ENCODE measurements around the gene ADGRB3. TPM values are rescaled to one million over a fixed set of nuclear protein-coding genes. Genes with fewer than 3 reads are reported as not detected.
"Not testable (repeated sequence)": the region's sequence is repeated elsewhere in the genome, so short reads cannot be mapped to it uniquely, and the experiment has no call there.

The ADGRB3 gene
- total RNA-seq, 2 donors from 2014 or later, result not detected

DNA sequence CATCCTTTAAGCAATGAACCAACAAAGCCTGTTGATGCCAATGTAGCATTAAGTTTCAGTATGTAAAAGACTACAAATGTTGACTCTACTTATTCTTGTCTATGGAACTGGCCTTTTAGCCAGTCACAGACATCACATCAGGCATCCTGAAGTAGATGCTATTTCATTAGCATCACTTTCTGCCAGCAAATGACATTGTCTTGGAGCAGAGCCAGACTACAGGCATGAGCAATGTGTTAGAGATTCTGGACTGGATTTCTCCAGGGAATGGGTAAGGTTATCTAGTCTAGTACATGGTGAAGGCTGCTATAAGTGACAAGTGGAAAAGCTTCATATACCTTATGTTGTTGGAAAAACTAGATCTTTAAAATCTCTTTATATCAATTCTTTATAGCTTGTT, 142.9 kb downstream of the ADGRB3 start:
- ATAC-seq (no peak), DNase-seq (ENCODE audit: low spot score) (no peak)
- Mint-ChIP-seq H3K36me3 (no peaks in the 10 kb centered on the region), H3K27me3 (no peaks in the 10 kb centered on the region), H3K4me1 (ENCODE audit: low read depth in 2 of 2) (no peaks in the 10 kb centered on the region), H3K27ac (no peak overlapping the region), H3K4me3 (no peak overlapping the region), H3K9me3 (peaks cover 2% of the 10 kb centered on the region)

DNA sequence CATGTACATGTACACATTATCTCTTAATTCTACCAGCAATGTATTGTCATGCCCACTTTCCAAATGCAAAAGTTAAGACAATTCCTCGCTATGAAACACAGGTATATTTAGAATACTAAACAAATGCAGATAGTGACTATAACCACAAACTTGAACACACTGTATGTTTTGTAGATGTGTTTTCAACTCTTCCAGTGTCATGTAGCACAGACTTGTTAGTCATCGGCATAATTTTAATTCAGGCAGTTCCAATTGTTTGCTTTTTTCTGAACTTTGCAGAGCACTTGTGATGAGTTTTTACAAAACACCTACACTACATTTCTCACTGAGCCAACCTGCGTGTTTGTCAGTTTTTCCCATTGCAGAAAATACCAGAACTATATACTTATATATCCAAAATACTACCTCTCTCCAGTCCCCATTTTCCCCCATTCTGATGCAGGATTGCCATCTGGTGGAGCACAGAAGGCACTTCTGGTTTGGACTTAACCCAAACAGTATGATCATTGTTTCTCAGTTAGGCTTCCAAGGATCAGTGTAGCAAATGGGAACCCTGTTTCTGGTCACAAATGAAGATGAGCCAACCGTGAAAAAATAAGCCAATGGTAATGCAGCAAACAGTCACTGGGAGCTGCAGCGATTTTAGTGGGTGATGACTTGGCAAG, 143.4 kb downstream of the ADGRB3 start:
- DNase-seq (ENCODE audit: low spot score) (no peak), ATAC-seq (no peak)
- Mint-ChIP-seq H3K27ac (no peak overlapping the region), H3K4me3 (no peak overlapping the region), H3K9me3 (peaks cover 2% of the 10 kb centered on the region), H3K4me1 (ENCODE audit: low read depth in 2 of 2) (no peaks in the 10 kb centered on the region), H3K27me3 (no peaks in the 10 kb centered on the region), H3K36me3 (no peaks in the 10 kb centered on the region)

DNA sequence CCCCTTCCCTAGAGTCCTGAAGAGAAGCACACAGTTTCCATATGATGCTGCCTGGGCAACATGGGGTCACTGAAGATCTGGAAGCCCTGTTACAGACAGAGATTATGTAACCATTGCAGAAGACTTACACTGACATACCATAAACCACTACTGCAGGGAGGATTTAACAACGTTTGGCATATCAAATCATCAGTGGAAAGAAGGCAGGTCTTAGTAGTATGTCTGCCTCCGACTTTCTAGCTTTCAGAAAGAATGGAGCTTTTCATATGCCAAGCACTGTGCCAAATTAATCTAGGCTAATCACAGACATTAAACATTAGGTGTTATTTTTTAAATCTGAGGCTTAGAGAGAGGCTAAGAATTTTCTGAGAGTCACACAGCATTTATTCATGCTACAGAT, 144.3 kb downstream of the ADGRB3 start:
- no peaks in the 10 kb centered on the region for H3K4me1 Mint-ChIP-seq (ENCODE audit: low read depth in 2 of 2)
- no peak overlapping the region for H3K4me3 Mint-ChIP-seq
- no peak for DNase-seq (ENCODE audit: low spot score)
- no peaks in the 10 kb centered on the region for H3K27me3 Mint-ChIP-seq
- H3K27ac Mint-ChIP-seq, result no peak overlapping the region
- H3K9me3 Mint-ChIP-seq, result peaks cover 2% of the 10 kb centered on the region
- no peaks in the 10 kb centered on the region for H3K36me3 Mint-ChIP-seq
- no peak for ATAC-seq

DNA sequence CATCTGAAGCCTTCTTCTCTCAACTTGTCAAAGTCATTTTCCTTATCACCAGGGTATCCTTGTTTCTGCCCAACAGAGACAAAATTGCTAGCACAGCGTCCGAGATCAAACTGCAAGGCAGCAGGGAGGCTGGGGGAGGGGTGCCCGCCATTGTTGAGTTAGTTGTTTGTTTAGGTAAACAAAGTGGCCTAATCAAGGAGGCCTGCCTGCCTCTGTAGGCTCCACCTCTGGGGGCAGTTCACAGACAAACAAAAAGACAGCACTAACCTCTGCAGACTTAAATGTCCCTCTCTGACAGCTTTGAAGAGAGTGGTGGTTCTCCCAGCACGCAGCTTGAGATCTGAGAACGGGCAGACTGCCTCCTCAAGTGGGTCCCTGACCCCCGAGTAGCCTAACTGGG, 155.0 kb downstream of the ADGRB3 start:
- peaks cover 14% of the 10 kb centered on the region for H3K36me3 Mint-ChIP-seq
- H3K4me1 Mint-ChIP-seq (ENCODE audit: low read depth in 2 of 2), result not testable (repeated sequence)

DNA sequence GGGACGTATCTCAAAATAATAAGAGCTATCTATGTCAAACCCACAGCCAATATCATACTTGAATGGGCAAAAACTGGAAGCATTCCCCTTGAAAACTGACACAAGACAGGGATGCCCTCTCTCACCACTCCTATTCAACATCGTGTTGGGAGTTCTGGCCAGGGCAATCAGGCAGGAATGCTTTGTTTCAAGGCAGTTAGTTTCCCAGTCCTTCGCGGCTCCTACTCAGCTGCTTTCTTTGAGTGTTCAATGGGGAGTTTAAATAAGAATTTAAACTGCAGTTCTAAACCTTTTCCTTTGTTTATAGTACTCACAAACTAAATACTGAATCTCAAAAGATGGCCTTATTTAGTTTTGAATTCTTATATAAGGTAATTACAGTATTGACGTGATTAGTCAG, 179.9 kb downstream of the ADGRB3 start:
- H3K4me1 Mint-ChIP-seq (ENCODE audit: low read depth in 2 of 2); DNase-seq (ENCODE audit: low spot score); ATAC-seq; H3K27me3 Mint-ChIP-seq; H3K27ac Mint-ChIP-seq; H3K4me3 Mint-ChIP-seq; H3K36me3 Mint-ChIP-seq: not testable (repeated sequence)
- peaks cover 19% of the 10 kb centered on the region for H3K9me3 Mint-ChIP-seq

More for the DNA sequence above, 155.0 kb downstream of the ADGRB3 start:
- not testable (repeated sequence) for DNase-seq (ENCODE audit: low spot score); H3K27ac Mint-ChIP-seq; ATAC-seq; H3K27me3 Mint-ChIP-seq; H3K4me3 Mint-ChIP-seq
- H3K9me3 Mint-ChIP-seq, result peaks cover 12% of the 10 kb centered on the region

DNA sequence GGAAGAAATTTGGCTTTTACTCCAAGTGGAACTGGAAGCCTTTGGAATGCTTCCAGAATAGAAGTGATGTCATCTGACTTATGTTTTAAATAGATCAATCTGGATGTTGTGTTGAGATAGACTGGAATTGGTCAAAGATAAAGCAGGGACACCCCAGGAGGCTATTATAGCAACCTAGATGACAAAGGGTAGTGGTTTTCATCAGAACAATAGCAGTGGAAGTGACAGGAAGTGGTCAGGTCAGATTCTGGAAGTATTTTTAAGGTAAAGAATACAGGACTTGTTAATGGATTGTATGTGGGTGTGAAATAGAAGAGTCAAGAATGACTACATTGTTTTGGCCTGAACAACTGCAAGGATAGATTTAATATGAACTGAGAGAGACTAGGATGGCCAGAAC, 191.4 kb downstream of the ADGRB3 start:
- Mint-ChIP-seq H3K27me3 (no peaks in the 10 kb centered on the region), H3K9me3 (peaks cover 15% of the 10 kb centered on the region), H3K27ac (no peak overlapping the region), H3K36me3 (no peaks in the 10 kb centered on the region), H3K4me3 (no peak overlapping the region), H3K4me1 (ENCODE audit: low read depth in 2 of 2) (no peaks in the 10 kb centered on the region)
- DNase-seq (ENCODE audit: low spot score), result no peak
- ATAC-seq, result no peak

DNA sequence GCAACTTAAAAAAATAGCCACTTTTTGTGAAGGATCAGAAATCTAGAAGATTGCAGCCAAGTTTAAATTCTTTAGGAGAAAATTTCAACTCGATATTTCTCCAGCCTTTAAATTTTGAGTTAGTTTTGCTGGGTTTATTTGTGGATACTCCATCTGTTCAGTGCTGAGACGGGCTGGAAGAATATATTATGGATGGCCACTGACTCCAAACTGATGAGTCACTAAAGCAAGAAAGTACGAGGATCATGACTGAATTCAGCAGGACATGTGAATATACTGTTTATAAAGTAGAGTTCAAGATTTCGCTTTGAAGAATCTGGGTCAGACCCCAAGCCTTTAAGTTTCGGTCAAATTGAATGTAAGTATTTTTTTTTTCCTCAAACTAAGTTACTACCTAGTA, 199.5 kb downstream of the ADGRB3 start:
- Mint-ChIP-seq H3K27ac (no peak overlapping the region), H3K36me3 (no peaks in the 10 kb centered on the region), H3K4me1 (ENCODE audit: low read depth in 2 of 2) (no peaks in the 10 kb centered on the region), H3K27me3 (no peaks in the 10 kb centered on the region), H3K4me3 (no peak overlapping the region), H3K9me3 (peaks cover 13% of the 10 kb centered on the region)
- DNase-seq (ENCODE audit: low spot score) (no peak), ATAC-seq (no peak)

DNA sequence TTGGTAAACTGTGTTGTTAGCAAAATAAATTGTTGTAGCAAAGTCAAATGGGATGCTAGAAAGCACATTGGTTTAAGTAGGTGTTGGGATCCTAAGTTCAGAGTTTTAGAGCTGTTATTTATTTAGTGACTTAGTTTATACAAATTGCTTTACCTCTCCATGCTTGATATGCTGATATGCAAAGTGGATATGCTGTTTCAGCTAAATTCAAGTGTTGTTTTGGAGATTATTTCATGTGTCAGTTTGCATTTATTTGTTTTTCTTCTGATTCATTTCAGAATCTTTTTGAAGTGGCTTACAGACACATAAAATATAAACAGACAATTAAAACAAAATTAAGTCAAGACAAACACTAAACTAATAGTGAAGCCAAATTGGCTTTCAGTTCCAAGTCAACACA, 203.5 kb downstream of the ADGRB3 start:
- Mint-ChIP-seq H3K4me1 (ENCODE audit: low read depth in 2 of 2) (no peaks in the 10 kb centered on the region), H3K4me3 (no peak overlapping the region), H3K36me3 (no peaks in the 10 kb centered on the region), H3K27ac (no peak overlapping the region), H3K27me3 (no peaks in the 10 kb centered on the region), H3K9me3 (peaks cover 16% of the 10 kb centered on the region)
- DNase-seq (ENCODE audit: low spot score) (no peak), ATAC-seq (no peak)

DNA sequence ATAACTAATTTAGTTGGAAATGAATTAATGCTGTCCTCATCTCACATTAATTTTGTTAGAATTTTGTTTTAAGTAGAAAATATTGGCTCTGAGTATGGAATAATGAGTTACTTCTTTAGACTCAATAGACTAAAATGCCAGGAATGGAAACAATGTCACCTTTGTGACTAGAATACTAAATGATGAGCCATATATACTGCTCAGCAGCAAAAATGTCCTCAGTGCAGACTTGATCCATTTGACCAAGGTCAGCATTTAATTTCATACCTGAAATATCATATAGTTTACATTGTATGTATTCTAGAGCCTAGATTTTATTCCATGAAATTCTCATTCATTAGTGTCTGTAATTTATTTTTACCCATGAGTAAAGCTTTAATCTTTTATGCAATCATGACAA, 217.7 kb downstream of the ADGRB3 start:
- ATAC-seq, result no peak
- Mint-ChIP-seq H3K9me3 (peaks cover 13% of the 10 kb centered on the region), H3K27me3 (no peaks in the 10 kb centered on the region)

DNA sequence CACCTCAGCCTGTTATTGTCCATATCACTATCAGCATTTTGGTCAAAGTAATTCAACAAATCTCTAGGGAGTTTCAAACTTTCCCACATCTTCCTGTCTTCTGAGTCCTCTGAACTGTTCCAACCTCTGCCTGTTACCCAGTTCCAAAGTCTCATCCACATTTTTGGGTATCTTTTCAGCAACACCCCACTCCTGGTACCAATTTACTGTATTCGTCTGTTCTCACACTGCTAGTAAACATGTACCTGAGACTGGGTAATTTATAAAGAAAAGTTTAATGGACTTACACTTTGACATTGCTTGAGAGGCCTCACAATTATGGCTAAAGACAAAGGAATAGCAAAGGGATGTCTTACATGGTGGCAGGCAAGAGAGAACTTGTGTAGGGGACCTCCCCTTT, 224.2 kb downstream of the ADGRB3 start:
- peaks cover 24% of the 10 kb centered on the region for H3K9me3 Mint-ChIP-seq
- ATAC-seq, result no peak
- no peak for DNase-seq (ENCODE audit: low spot score)
- H3K36me3 Mint-ChIP-seq, result peaks cover 11% of the 10 kb centered on the region
- H3K4me3 Mint-ChIP-seq, result no peak overlapping the region
- H3K4me1 Mint-ChIP-seq (ENCODE audit: low read depth in 2 of 2), result no peaks in the 10 kb centered on the region
- H3K27me3 Mint-ChIP-seq, result no peaks in the 10 kb centered on the region
- no peak overlapping the region for H3K27ac Mint-ChIP-seq

More for the DNA sequence above, 217.7 kb downstream of the ADGRB3 start:
- Mint-ChIP-seq H3K4me3 (no peak overlapping the region), H3K4me1 (ENCODE audit: low read depth in 2 of 2) (no peaks in the 10 kb centered on the region), H3K36me3 (peaks cover 6% of the 10 kb centered on the region), H3K27ac (no peak overlapping the region)
- no peak for DNase-seq (ENCODE audit: low spot score)

DNA sequence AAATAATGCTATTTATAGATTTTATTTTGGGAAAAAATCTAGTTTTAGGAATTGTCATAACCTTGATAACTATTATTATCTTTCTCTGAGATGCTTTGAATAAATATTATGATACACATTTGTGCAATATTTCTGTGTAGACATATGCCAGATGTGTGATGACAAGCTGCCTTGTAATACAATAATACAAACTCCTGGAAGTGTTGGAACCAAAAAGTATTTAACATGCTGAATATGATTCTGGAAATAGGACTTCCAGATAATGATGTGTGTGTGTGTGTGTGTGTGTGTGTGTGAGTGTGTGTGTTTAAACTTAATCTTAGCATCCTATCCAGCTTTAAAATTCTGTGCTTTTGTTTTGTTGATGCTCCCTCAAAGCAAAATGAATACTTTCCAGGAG, 233.6 kb downstream of the ADGRB3 start:
- no peaks in the 10 kb centered on the region for H3K27me3 Mint-ChIP-seq
- no peak overlapping the region for H3K4me3 Mint-ChIP-seq
- no peak for ATAC-seq
- no peak overlapping the region for H3K27ac Mint-ChIP-seq
- peaks cover 8% of the 10 kb centered on the region for H3K9me3 Mint-ChIP-seq
- H3K36me3 Mint-ChIP-seq, result no peaks in the 10 kb centered on the region
- H3K4me1 Mint-ChIP-seq (ENCODE audit: low read depth in 2 of 2), result no peaks in the 10 kb centered on the region
- no peak for DNase-seq (ENCODE audit: low spot score)

DNA sequence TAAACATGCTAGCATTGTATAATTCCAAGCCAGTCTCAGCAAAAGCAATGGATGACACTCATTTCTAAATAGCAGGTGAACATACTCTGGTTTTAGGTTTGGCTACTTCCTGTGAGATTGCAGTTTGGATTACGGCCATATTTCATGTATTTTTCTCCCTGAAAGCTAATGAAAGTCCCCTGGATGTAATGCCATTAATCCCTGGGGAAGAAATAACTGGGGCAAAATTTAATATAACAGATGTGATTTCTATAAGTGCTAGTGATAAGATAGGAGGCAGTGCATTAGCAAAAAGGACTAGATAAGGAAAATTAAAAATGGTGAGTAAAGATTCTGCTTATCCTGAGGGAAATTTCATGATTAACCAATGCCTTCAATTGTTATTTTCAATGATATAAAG, 238.2 kb downstream of the ADGRB3 start:
- no peaks in the 10 kb centered on the region for H3K4me1 Mint-ChIP-seq (ENCODE audit: low read depth in 2 of 2)
- no peaks in the 10 kb centered on the region for H3K9me3 Mint-ChIP-seq
- H3K36me3 Mint-ChIP-seq, result no peaks in the 10 kb centered on the region
- no peak overlapping the region for H3K4me3 Mint-ChIP-seq
- ATAC-seq (no peak), DNase-seq (ENCODE audit: low spot score) (no peak)
- no peaks in the 10 kb centered on the region for H3K27me3 Mint-ChIP-seq
- no peak overlapping the region for H3K27ac Mint-ChIP-seq

DNA sequence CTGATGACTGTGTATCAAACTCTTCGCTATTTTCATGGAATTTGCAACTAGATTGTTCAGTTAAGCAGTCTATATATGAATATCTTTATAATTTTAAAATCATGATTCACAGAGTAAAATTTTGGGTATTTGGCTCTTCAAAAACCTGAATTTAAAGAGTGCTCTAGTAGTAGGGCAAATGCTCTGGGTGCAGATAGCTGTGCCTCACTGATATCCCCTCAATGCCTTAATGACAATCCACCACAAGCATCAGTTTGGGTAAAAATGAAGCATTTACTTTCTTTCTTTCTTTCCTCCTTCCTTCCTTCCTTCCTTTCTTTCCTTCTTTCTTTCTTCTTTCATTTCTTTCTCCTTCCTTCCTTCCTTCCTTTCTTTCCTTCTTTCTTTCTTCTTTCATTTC, 239.7 kb downstream of the ADGRB3 start:
- ATAC-seq (no peak), DNase-seq (ENCODE audit: low spot score) (no peak)
- Mint-ChIP-seq H3K9me3 (no peaks in the 10 kb centered on the region), H3K27me3 (no peaks in the 10 kb centered on the region), H3K27ac (no peak overlapping the region), H3K4me3 (no peak overlapping the region), H3K36me3 (no peaks in the 10 kb centered on the region), H3K4me1 (ENCODE audit: low read depth in 2 of 2) (no peaks in the 10 kb centered on the region)

DNA sequence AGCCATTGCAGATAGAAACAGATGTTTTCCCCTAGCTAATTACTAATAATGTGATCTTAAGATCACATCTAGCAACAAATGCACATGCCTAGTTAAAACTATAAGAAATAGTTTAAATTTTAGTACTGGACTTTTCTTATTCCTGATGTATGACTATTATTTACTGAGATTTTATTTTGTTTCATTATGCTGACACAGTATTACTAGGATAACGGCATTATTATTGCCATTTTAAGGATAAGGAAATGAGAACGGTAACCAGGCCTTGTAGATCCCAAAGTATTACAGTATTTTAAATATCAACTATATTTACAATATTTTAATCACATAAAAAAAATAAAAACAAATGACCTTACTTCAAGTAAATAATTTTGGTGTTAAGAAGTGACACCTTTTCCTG, 240.3 kb downstream of the ADGRB3 start:
- Mint-ChIP-seq H3K36me3 (no peaks in the 10 kb centered on the region), H3K4me3 (no peak overlapping the region), H3K27ac (no peak overlapping the region), H3K4me1 (ENCODE audit: low read depth in 2 of 2) (no peaks in the 10 kb centered on the region), H3K27me3 (no peaks in the 10 kb centered on the region), H3K9me3 (no peaks in the 10 kb centered on the region)
- ATAC-seq (no peak), DNase-seq (ENCODE audit: low spot score) (no peak)

DNA sequence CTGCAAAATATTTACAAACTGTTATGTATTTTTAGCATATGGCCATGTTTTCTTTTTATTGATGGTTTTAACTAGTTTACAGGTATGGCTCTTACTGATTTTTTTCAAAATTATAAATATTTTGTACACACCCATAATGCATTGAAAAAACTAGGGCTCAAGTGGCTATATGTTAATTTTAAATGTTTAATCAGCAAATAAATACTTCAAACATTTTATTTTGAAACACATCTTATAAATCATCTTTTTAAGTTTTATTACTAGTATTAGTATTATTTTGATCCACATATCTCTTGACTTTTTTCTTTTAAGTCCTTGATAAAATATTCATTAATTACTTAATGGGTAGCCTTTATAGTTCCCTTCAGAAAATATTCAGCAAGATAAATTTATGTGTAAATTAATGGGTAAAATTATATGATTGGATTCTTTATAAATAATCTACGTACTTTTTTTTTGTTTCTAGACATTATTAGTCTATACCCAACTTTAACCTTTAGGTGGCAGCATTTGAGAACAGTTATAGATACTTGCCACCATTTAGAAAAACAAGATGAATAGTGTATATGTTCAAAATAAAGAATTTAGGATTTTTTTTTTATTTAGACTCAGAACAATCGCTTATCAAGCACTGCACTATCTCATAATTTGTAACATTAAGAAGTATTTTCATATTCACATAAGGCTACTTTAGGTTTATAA, 241.9 kb downstream of the ADGRB3 start:
- Mint-ChIP-seq H3K27ac (no peak overlapping the region), H3K27me3 (no peaks in the 10 kb centered on the region), H3K9me3 (peaks cover 3% of the 10 kb centered on the region), H3K4me3 (no peak overlapping the region), H3K36me3 (no peaks in the 10 kb centered on the region), H3K4me1 (ENCODE audit: low read depth in 2 of 2) (no peaks in the 10 kb centered on the region)
- no peak for DNase-seq (ENCODE audit: low spot score)
- ATAC-seq, result no peak

All from natural killer cell treated with Interleukin-12 subunit alpha and Interleukin-12 subunit beta and Interleukin-15 and Interleukin-18, amount 100 ng/mL, for 72 hours (primary cell).